Adrenal gland (tissue), 12 donors: ENCODE measurements around the gene SMAD7. TPM values are rescaled to one million over a fixed set of nuclear protein-coding genes. Genes with fewer than 3 reads are reported as not detected.

Source experiments
- DNase-seq, 7 donors: peaks; one replicate each; pipeline ENCODE4 v3.0.0-alpha.2; 2019 to 2020
- H3K27ac ChIP-seq, 5 donors: fragments of 200-600 bp; sonication (generic) in 4 of 5; 1 replicate in 3 of 5; 2 replicates in 2 of 5; pipeline versions ENCODE4 v1.5.1 to v1.8.0; 2016 to 2020; ENCODE audit warnings: mild to moderate bottlenecking in 1 of 5
- H3K27me3 ChIP-seq: fragments of 200-600 bp; 2 replicates; pipeline ENCODE4 v1.8.0; 2021
- H3K36me3 ChIP-seq, 2 donors: fragments of 200-600 bp; replicated peaks in 1 of 2; 1 replicate in 1 of 2; 2 replicates in 1 of 2; pipeline versions ENCODE4 v1.5.1 to v1.8.0; 2018 to 2022
- H3K4me1 ChIP-seq, 2 donors: fragments of 200-600 bp; replicated peaks in 1 of 2; 1 replicate in 1 of 2; 2 replicates in 1 of 2; pipeline versions ENCODE4 v1.5.1 to v1.8.0; 2018 to 2021
- H3K4me3 ChIP-seq, 4 donors: fragments of 200-600 bp; sonication (generic) in 3 of 4; one replicate each; pipeline ENCODE4 v1.5.1; 2016 to 2018
- H3K9me3 ChIP-seq, 3 donors: fragments of 200-600 bp; sonication (generic) in 1 of 3; replicated peaks in 1 of 3; 1 replicate in 2 of 3; 2 replicates in 1 of 3; pipeline versions ENCODE4 v1.5.1 to v1.8.0; 2016 to 2021
- POLR2A ChIP-seq, 2 donors: fragments of 450-650 bp; IDR thresholded peaks; one replicate each; pipeline ENCODE4 v1.6.1; 2017; ENCODE audit warnings: antibody characterized with exemption in 2 of 2, mild to moderate bottlenecking in 2 of 2, moderate library complexity in 1 of 2
- WGBS, 4 donors: extraction: QIAGEN DNeasy Blood & Tissue Kit in 2 of 4; methylation state at CpG; one replicate each; pipeline versions ENCODE4 v1.1.5 to v1.1.7; 2013 to 2017; 5-methylcytosine and 5-hydroxymethylcytosine counted together
- intact Hi-C, 2 donors: fragments of 100-400 bp; cut with DNase I; formaldehyde crosslinking; loops; one replicate each; pipeline versions ENCODE4 v1.14.1 to v1.15.0; 2022 to 2023
- polyA plus RNA-seq, 3 donors: library from polyadenylated mRNA; stranded (reverse); fragments of 200-250 nt in 2 of 3; fragments of 350-450 nt in 1 of 3; fragmentation: Illumina TruSeq in 1 of 3; extraction: RNeasy Lipid Tissue Mini Kit (QIAGEN cat#74804) in 1 of 3; gene quantifications; one replicate each; pipeline ENCODE4 v1.2.3, GENCODE V29; 2013 to 2014
- total RNA-seq, 9 donors: library from RNA; depleted of rRNA in 4 of 9; stranded (reverse); fragments of >200 nt in 4 of 9; fragments of 120-200 nt in 1 of 9; fragmentation: NEBNext Ultra II Directional in 1 of 9; extraction: Animal tissue kit (Norgen Biotek cat#: 25700) in 1 of 9; gene quantifications; one replicate each; pipeline versions ENCODE4 v1.1.0 to v1.2.4, GENCODE V29; 2013 to 2023
- TF ChIP-seq, protein P1 (sequence below), 6 experiments: fragments of 450-650 bp in 4 of 6; fragments of 200-600 bp in 2 of 6; sonication (generic) in 1 of 6; IDR thresholded peaks; 1 replicate in 5 of 6; 2 replicates in 1 of 6; pipeline versions ENCODE4 v1.5.1 to v1.8.0; 2016 to 2021; ENCODE audit warnings: antibody characterized with exemption in 6 of 6, mild to moderate bottlenecking in 2 of 6, moderate library complexity in 1 of 6
- donor health status: healthy with polysubstance abuse.
- donor health status: Bipolar disorder and iron deficiency.
- donor health status: DM: yes; HTN: yes; CAD: no.
- donor health status: DM: no; HTN: no; CAD: no.
- donor health status: DM: no; HTN: no; CAD: no.
- donor health status: DM: yes; HTN: yes; CAD: no.

Gene SMAD7
- total and polyA plus RNA-seq, 12 donors = 6.1 to 68.3 (median 16.8) TPM

DNA sequence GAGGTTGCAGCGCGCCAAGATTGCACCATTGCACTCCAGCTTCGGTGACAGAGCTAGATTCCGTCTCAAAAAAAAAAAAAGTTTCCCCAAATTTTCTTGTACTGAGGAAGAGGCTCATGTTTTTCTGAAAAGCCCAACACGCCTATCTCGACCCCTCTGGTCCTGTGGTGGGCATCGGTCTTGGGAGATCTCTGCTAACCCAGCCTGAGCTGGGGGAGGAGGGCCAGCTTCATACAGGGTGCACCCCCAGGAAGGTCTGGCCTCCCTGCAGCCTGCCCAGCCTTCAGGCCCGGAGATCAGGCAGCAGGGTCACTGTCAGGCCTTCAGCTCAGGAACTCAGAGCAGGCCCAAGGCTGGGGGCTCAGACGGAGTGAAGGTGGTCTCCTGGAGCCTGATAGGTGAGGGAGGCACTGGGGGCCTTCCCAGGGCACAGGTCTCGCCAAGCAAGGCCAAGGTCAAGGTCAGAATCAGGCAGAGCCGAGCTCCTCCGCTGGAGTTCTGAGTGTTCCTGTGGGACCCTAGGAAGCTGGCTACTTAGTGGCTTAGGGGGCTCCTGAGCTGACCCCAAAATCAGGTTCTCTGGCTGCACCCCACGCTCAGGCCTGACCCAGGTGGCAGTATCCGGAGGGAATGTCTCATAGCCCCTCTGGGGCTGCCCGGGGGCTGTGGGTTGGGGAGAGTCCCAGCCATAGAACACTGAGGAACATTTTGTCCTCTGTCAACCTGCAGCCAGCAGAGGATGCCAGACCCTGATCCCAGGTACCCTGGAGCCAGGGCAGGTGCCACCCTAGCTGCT lies 37.9 kb upstream of the SMAD7 start:
- no peak for TF ChIP-seq POLR2A (IDR thresholded peaks at IDR 0.05)
- TF ChIP-seq, protein P1, sequence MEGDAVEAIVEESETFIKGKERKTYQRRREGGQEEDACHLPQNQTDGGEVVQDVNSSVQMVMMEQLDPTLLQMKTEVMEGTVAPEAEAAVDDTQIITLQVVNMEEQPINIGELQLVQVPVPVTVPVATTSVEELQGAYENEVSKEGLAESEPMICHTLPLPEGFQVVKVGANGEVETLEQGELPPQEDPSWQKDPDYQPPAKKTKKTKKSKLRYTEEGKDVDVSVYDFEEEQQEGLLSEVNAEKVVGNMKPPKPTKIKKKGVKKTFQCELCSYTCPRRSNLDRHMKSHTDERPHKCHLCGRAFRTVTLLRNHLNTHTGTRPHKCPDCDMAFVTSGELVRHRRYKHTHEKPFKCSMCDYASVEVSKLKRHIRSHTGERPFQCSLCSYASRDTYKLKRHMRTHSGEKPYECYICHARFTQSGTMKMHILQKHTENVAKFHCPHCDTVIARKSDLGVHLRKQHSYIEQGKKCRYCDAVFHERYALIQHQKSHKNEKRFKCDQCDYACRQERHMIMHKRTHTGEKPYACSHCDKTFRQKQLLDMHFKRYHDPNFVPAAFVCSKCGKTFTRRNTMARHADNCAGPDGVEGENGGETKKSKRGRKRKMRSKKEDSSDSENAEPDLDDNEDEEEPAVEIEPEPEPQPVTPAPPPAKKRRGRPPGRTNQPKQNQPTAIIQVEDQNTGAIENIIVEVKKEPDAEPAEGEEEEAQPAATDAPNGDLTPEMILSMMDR (IDR thresholded peaks at IDR 0.05) = no peak
- intact Hi-C loops = no loop called here
- no peaks in the 10 kb centered on the region for H3K27me3 ChIP-seq
- no peak for DNase-seq
- peaks cover 18 to 33% of the 10 kb centered on the region in 2 donors for H3K4me1 ChIP-seq
- H3K27ac ChIP-seq = no peak overlapping the region
- WGBS, 4 donors = 80 to 94% (median 88%) methylated on average over 7 to 15 of the region's 15 CpGs
- no peaks in the 10 kb centered on the region for H3K36me3 ChIP-seq
- no peaks in the 10 kb centered on the region for H3K9me3 ChIP-seq
- no peak overlapping the region for H3K4me3 ChIP-seq

DNA sequence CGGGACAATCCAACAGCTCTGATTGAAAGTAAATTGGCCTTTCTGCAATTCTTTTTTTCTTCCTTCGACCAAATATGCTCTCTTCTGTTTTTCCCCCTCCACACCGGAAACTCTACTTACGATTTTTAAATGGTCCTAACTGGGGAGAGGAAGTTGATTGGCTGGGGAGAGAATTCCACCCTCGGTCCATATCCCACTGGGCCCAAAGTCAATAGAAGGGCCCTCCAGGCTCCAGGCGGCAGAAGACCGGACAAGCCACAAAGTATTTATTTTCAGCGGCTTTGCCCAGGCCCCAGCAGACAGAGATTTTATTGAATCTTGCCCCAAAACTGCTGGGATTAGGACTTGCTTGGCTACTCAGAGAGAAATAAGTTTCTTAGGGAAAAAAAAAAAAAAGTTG lies 37.1 kb upstream of the SMAD7 start:
- intact Hi-C loops = no loop called here
- Histone ChIP-seq H3K4me1 (peaks cover 23 to 37% of the 10 kb centered on the region in 2 donors), H3K36me3 (no peaks in the 10 kb centered on the region), H3K9me3 (no peaks in the 10 kb centered on the region), H3K4me3 (no peak overlapping the region), H3K27ac (no peak overlapping the region), H3K27me3 (no peaks in the 10 kb centered on the region)
- no peak for DNase-seq
- no peak for TF ChIP-seq POLR2A (IDR thresholded peaks at IDR 0.05)
- TF ChIP-seq, protein P1 (IDR thresholded peaks at IDR 0.05) = no peak
- 76 to 82% (median 77%) methylated on average over 8 of the region's 8 CpGs for WGBS, 4 donors

DNA sequence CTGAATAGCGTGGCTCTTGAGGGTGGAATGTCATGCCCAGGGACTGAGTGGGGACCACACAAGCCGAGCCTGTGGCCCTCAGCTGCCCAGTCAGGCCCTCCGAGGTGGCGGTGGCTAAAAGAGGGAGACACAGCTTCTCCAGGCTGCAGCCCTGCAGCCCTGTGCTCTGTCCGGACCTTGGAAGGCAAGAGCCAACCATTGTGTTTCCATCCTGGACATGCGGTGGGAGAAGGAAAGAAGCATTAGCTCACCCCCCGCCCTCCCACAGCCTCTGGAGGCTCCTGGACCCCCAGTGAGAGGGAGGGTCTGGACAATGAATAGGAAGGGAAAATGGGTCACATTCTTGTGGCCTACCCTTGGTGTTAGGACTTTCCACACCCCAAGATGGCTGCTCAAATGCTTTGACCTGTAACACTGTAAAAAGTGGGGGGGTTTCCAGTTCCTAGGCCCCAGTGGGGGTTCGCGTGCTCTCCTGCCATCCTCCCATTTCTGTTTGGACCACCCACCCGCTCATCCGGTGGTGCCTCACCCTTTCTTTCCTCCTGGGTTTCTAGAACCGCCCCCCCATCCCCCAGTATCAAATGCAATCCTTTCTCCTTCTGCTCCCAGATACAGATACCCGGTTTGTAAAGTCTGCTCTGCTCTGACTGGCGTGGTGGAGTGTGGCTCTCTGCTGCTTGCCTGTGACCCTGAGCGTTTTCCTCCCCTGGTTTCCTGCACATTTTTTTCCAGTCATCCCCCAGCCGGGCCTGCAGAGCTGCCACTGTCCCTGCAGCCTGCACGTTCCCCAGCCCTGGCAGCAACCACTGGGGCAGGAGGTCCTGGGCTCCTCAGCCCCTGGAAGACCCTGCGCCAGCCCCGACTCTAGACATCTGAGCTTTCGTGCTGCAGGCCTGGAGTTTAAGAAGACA lies 36.3 kb upstream of the SMAD7 start:
- H3K36me3 ChIP-seq = no peaks in the 10 kb centered on the region
- H3K4me1 ChIP-seq = peaks cover 20 to 34% of the 10 kb centered on the region in 2 donors
- 86 to 92% (median 87%) methylated on average over 17 to 20 of the region's 20 CpGs for WGBS, 4 donors
- no peak overlapping the region for H3K27ac ChIP-seq
- no peak for DNase-seq
- H3K9me3 ChIP-seq = no peaks in the 10 kb centered on the region
- no peaks in the 10 kb centered on the region for H3K27me3 ChIP-seq
- no peak for TF ChIP-seq POLR2A (IDR thresholded peaks at IDR 0.05)
- TF ChIP-seq, protein P1 (IDR thresholded peaks at IDR 0.05) = no peak
- H3K4me3 ChIP-seq = no peak overlapping the region
- intact Hi-C loops = no loop called here

DNA sequence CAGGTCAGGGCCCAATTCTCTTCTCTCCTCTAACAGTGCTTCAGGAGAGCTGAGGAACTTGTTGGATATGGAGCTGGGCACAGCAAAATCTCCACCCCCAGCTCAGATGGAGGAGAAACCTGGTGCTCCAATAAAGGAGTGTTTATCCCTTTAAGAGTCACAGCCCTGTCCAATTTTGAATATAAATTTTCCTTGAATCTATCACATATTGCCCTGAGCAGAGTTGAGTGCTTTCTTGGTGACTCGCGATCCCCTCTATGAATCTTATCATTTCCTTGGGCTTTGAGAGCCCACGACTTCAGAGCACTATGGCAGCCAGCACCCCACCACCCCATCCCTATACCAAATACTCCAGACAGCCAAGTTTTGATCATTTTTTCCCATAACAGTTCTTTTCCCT lies 34.4 kb upstream of the SMAD7 start:
- no peak overlapping the region for H3K4me3 ChIP-seq
- peaks cover 13 to 24% of the 10 kb centered on the region in 2 donors for H3K4me1 ChIP-seq
- TF ChIP-seq, protein P1 (IDR thresholded peaks at IDR 0.05) = no peak
- no peak for TF ChIP-seq POLR2A (IDR thresholded peaks at IDR 0.05)
- WGBS, 4 donors = 73 to 80% (median 78%) methylated on average over 3 of the region's 3 CpGs
- intact Hi-C loops = no loop called here
- no peaks in the 10 kb centered on the region for H3K9me3 ChIP-seq
- no peaks in the 10 kb centered on the region for H3K27me3 ChIP-seq
- H3K27ac ChIP-seq = no peak overlapping the region
- no peak for DNase-seq
- no peaks in the 10 kb centered on the region for H3K36me3 ChIP-seq
